Spleen (tissue), 7 donors: ENCODE results near the gene ABCA13.

Source experiments
- CTCF ChIP-seq, 11 experiments: fragments of 200-600 bp in 7 of 11; fragments of 450-650 bp in 4 of 11; sonication (generic) in 4 of 11; IDR thresholded peaks in 8 of 11; conservative IDR thresholded peaks in 3 of 11; 1 replicate in 7 of 11; 2 replicates in 4 of 11; pipeline versions ENCODE4 v1.4.0 to v1.8.0; 2016 to 2021; ENCODE audit warnings: antibody characterized with exemption in 11 of 11, inconsistent platforms in 4 of 11, mild to moderate bottlenecking in 1 of 11
- POLR2A ChIP-seq, 3 donors: fragments of 450-650 bp; IDR thresholded peaks; one replicate each; pipeline ENCODE4 v1.5.1; 2017; ENCODE audit warnings: antibody characterized with exemption in 3 of 3, mild to moderate bottlenecking in 1 of 3
- POLR2AphosphoS5 ChIP-seq, 3 donors: sonication (generic); formaldehyde crosslinking; IDR thresholded peaks; one replicate each; pipeline ENCODE4 v1.5.1; 2017; ENCODE audit warnings: antibody characterized with exemption in 3 of 3
- donor health status: DM: no; HTN: no; CAD: no; lungs with moderate emphysema.
- donor health status: DM: no; HTN: no; CAD: no.
- donor health status: DM: no; HTN: no; CAD: no.

- TF ChIP-seq CTCF (IDR thresholded peaks at IDR 0.05 in 8 of 11, conservative IDR thresholded peaks at IDR 0.05 in 3 of 11) = no peak
- no peak for TF ChIP-seq POLR2AphosphoS5 (IDR thresholded peaks at IDR 0.05)
- TF ChIP-seq POLR2A (IDR thresholded peaks at IDR 0.05) = no peak
These were observed 500.4 kb downstream of the ABCA13 start for GRCh38 chr7:48671656-48672055.
